Mesodermal cell (in vitro differentiated cells): ENCODE data around the gene COG4. TPM values are rescaled to one million over a fixed set of nuclear protein-coding genes. Genes with fewer than 3 reads are reported as not detected.

Experiments used
- H3K27ac ChIP-seq: 2 replicates; pipeline ENCODE4 v1.7.0; 2013; ENCODE audit warnings: mild to moderate bottlenecking, low read depth, low read length, moderate library complexity; ENCODE audit not compliant: severe bottlenecking
- H3K36me3 ChIP-seq: 2 replicates; pipeline ENCODE4 v1.7.1; 2013; ENCODE audit warnings: mild to moderate bottlenecking, low read length, moderate library complexity; ENCODE audit not compliant: control insufficient read depth, insufficient read depth
- H3K4me1 ChIP-seq: one replicate; pipeline ENCODE4 v1.7.1; 2013; ENCODE audit warnings: mild to moderate bottlenecking, low read length; ENCODE audit not compliant: insufficient read depth, control insufficient read depth, poor library complexity, severe bottlenecking
- H3K4me3 ChIP-seq: 2 replicates; pipeline ENCODE4 v1.7.0; 2013; ENCODE audit warnings: low read length, control low read depth, mild to moderate bottlenecking; ENCODE audit not compliant: insufficient read depth, poor library complexity, severe bottlenecking; ENCODE audit errors: extremely low read depth
- H3K9me3 ChIP-seq: 2 replicates; pipeline ENCODE4 v1.7.1; 2013; ENCODE audit warnings: mild to moderate bottlenecking, low read length, moderate library complexity; ENCODE audit not compliant: control insufficient read depth
- WGBS, 2 experiments: methylation state at CpG; one replicate each; pipeline ENCODE4 v1.1.5; 2013; ENCODE audit warnings: missing lambda C conversion rate in 2 of 2; ENCODE audit not compliant: insufficient coverage in 2 of 2; 5-methylcytosine and 5-hydroxymethylcytosine counted together
- polyA plus RNA-seq, 2 experiments: library from polyadenylated mRNA; stranded (reverse); fragments of 50-300 nt; gene quantifications; one replicate each; pipeline ENCODE4 v1.2.3, GENCODE V29; 2013

COG4 gene
- 46.5 TPM for polyA plus RNA-seq (2013, experiment 1 of 2)
- polyA plus RNA-seq (2013, experiment 2 of 2), result 44.2 TPM

- peaks cover 36% of the 10 kb centered on the region for H3K36me3 ChIP-seq
- no peaks in the 10 kb centered on the region for H3K4me1 ChIP-seq
- peak within 1 kb of the TSS; percentile 94 for H3K4me3 ChIP-seq
- 0 to 1% methylated on average over 24 to 32 of the region's 36 CpGs for WGBS, 2 experiments
- H3K9me3 ChIP-seq, result no peaks in the 10 kb centered on the region
- peak within 1 kb of the TSS; percentile 90 for H3K27ac ChIP-seq
Measured at GRCh38 chr16:70523076-70523742, at the start of gene COG4. Gene COG4, minus strand, starts transcription at chr16:70523554. Its CDS starts 11 bp downstream, at chr16:70523543.

GRCh38 chr16:70572926-70573270, 49.5 kb upstream of the COG4 start:
- Histone ChIP-seq H3K9me3 (no peaks in the 10 kb centered on the region), H3K36me3 (peaks cover 78% of the 10 kb centered on the region), H3K27ac (peak overlapping the region; percentile 19), H3K4me3 (no peak overlapping the region), H3K4me1 (peaks cover 28% of the 10 kb centered on the region)
- WGBS, 2 experiments, result 94 to 100% methylated on average over 1 to 2 of the region's 2 CpGs

GRCh38 chr16:70572050-70572925, 48.9 kb upstream of the COG4 start:
- 100% methylated on average over 2 to 3 of the region's 5 CpGs for WGBS, 2 experiments
- peak overlapping the region; percentile 19 for H3K27ac ChIP-seq
- peaks cover 84% of the 10 kb centered on the region for H3K36me3 ChIP-seq
- H3K9me3 ChIP-seq, result no peaks in the 10 kb centered on the region
- H3K4me1 ChIP-seq, result peaks cover 28% of the 10 kb centered on the region
- H3K4me3 ChIP-seq, result no peak overlapping the region

GRCh38 chr16:70571623-70572022, 48.3 kb upstream of the COG4 start:
- no peak overlapping the region for H3K4me3 ChIP-seq
- peak overlapping the region; percentile 16 for H3K27ac ChIP-seq
- H3K9me3 ChIP-seq, result no peaks in the 10 kb centered on the region
- H3K4me1 ChIP-seq, result peaks cover 28% of the 10 kb centered on the region
- peaks cover 91% of the 10 kb centered on the region for H3K36me3 ChIP-seq
- WGBS, 2 experiments, result 96% methylated on average over 8 of the region's 8 CpGs; no CpG with 5 or more reads in 1 of the 2 experiments

- 95 to 97% methylated on average over 7 of the region's 10 CpGs for WGBS, 2 experiments
- Histone ChIP-seq H3K4me3 (no peak overlapping the region), H3K36me3 (peaks cover 96% of the 10 kb centered on the region), H3K4me1 (peaks cover 28% of the 10 kb centered on the region), H3K9me3 (no peaks in the 10 kb centered on the region), H3K27ac (no peak overlapping the region)
Measured at GRCh38 chr16:70570967-70571570, 47.7 kb upstream of the COG4 start.

GRCh38 chr16:70569752-70570151, 46.4 kb upstream of the COG4 start:
- WGBS, 2 experiments, result 98 to 100% methylated on average over 4 to 6 of the region's 6 CpGs
- peaks cover 25% of the 10 kb centered on the region for H3K4me1 ChIP-seq
- H3K9me3 ChIP-seq, result no peaks in the 10 kb centered on the region
- no peak overlapping the region for H3K27ac ChIP-seq
- H3K36me3 ChIP-seq, result peaks cover 99% of the 10 kb centered on the region
- no peak overlapping the region for H3K4me3 ChIP-seq

GRCh38 chr16:70568601-70569237, 45.4 kb upstream of the COG4 start:
- peaks cover 16% of the 10 kb centered on the region for H3K4me1 ChIP-seq
- 94 to 100% methylated on average over 4 of the region's 5 CpGs for WGBS, 2 experiments
- H3K4me3 ChIP-seq, result no peak overlapping the region
- H3K36me3 ChIP-seq, result peaks cover 100% of the 10 kb centered on the region
- H3K27ac ChIP-seq, result no peak overlapping the region
- no peaks in the 10 kb centered on the region for H3K9me3 ChIP-seq

- Histone ChIP-seq H3K9me3 (no peaks in the 10 kb centered on the region), H3K36me3 (peaks cover 100% of the 10 kb centered on the region), H3K4me3 (no peak overlapping the region), H3K4me1 (no peaks in the 10 kb centered on the region), H3K27ac (no peak overlapping the region)
- WGBS, 2 experiments, result 93 to 96% methylated on average over 4 of the region's 4 CpGs
Measured at GRCh38 chr16:70565053-70565452, 41.7 kb upstream of the COG4 start.

- Histone ChIP-seq H3K4me1 (no peaks in the 10 kb centered on the region), H3K4me3 (no peak overlapping the region), H3K36me3 (peaks cover 100% of the 10 kb centered on the region), H3K27ac (no peak overlapping the region), H3K9me3 (no peaks in the 10 kb centered on the region)
- 92 to 100% methylated on average over 5 to 6 of the region's 7 CpGs for whole genome bisulfite sequencing, 2 experiments
Measured at GRCh38 chr16:70563636-70564035, 40.3 kb upstream of the COG4 start.

GRCh38 chr16:70561623-70562022, 38.3 kb upstream of the COG4 start:
- Histone ChIP-seq H3K27ac (no peak overlapping the region), H3K4me3 (no peak overlapping the region), H3K4me1 (no peaks in the 10 kb centered on the region), H3K36me3 (peaks cover 99% of the 10 kb centered on the region), H3K9me3 (no peaks in the 10 kb centered on the region)
- 93 to 97% methylated on average over 7 to 9 of the region's 9 CpGs for WGBS, 2 experiments
